Erythroblast (primary cell): ENCODE results near the gene GALNT9.

Experiments used
- GATA1 ChIP-seq: IDR thresholded peaks from 2 replicates; pipeline ENCODE4 v1.6.1; 2011; ENCODE audit warnings: low read depth, mild to moderate bottlenecking, control low read depth, low read length, moderate library complexity
- POLR2A ChIP-seq: IDR thresholded peaks from 2 replicates; pipeline ENCODE4 v1.6.1; 2011; ENCODE audit warnings: mild to moderate bottlenecking, low read length

DNA sequence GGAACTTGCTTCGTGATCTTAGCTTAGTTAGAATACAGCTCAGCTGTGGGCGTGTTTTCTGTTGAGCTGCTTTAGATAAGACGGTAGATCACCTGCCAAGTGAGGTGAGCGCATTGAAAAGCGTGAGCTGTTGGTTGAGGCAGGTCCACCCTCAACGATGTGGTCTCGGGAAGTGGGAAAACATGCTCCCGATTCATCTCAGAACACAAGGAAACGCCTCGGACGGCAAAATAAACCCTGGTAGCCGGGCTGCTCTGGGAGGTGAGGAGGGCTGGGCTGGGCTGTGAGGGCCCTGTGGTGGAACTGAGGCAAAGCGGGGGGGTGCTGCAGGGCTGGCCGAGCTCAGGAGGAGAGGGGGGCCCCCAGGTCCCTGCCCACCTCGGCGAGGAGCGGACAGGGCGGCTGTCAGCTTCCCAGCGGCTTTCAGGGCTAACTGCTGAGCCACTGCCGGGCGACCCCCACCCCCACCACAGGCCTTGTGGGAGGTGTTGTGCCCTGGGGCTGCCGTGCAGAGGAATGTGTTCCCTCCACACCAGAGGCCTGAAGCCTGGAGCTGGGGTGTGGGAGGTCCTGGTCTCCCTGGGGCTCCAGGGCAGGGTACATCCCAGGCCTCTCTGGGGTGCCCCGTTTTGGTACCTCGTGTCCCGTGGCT lies 154.4 kb downstream of the GALNT9 start:
- TF ChIP-seq POLR2A (no peak), GATA1 (no peak)
